Measurements from ENCODE around the gene CD200R1L. TPM values are rescaled to one million over a fixed set of nuclear protein-coding genes. Genes with fewer than 3 reads are reported as not detected.

Gene CD200R1L
- polyA plus RNA-seq, 4 donors: not detected

- H3K9me3 ChIP-seq (ENCODE audit: control insufficient read depth in 2 of 2, insufficient read depth in 1 of 2, low read depth in 1 of 2, low read length in 1 of 2): no peaks in the 10 kb centered on the region
- H3K36me3 ChIP-seq (ENCODE audit: control insufficient read depth in 3 of 3, insufficient read depth in 2 of 3, low read depth in 1 of 3, low read length in 3 of 3): no peaks in the 10 kb centered on the region
- DNase-seq (no peak), FAIRE-seq (no peak)
- no peaks in the 10 kb centered on the region for H3K27me3 ChIP-seq (ENCODE audit: control insufficient read depth in 3 of 3, insufficient read depth in 3 of 3, low read length in 3 of 3)
- H3K4me3 ChIP-seq (ENCODE audit: low read depth in 1 of 3, low read length in 3 of 3): no peak overlapping the region
- H3K4me1 ChIP-seq (ENCODE audit: control insufficient read depth in 3 of 3, insufficient read depth in 2 of 3, low read depth in 1 of 3, low read length in 2 of 3): peaks cover 0 to 3% (median 0%) of the 10 kb centered on the region in 3 donors
- no peak overlapping the region for H3K27ac ChIP-seq (ENCODE audit: low read depth in 1 of 3, low read length in 2 of 3)
These were observed 30.7 kb downstream of the CD200R1L start for GRCh38 chr3:112815981-112816380.

- DNase-seq: peak; percentile 20 to 43
- 47 to 51% (median 49%) methylated on average over 2 of the region's 2 CpGs for WGBS, 3 donors
- no peak for FAIRE-seq
These were observed 32.4 kb downstream of the CD200R1L start for GRCh38 chr3:112814266-112814665.

GRCh38 chr3:112813723-112814171 lies 32.9 kb downstream of the CD200R1L start:
- H3K9me3 ChIP-seq (ENCODE audit: control insufficient read depth in 2 of 2, insufficient read depth in 1 of 2, low read depth in 1 of 2, low read length in 1 of 2): no peaks in the 10 kb centered on the region
- no peaks in the 10 kb centered on the region for H3K27me3 ChIP-seq (ENCODE audit: control insufficient read depth in 3 of 3, insufficient read depth in 3 of 3, low read length in 3 of 3)
- peak in 1 of 2 donors; percentile 6 for DNase-seq
- peaks cover 0 to 3% (median 0%) of the 10 kb centered on the region in 3 donors for H3K4me1 ChIP-seq (ENCODE audit: control insufficient read depth in 3 of 3, insufficient read depth in 2 of 3, low read depth in 1 of 3, low read length in 2 of 3)
- WGBS, 3 donors: 20 to 28% (median 22%) methylated on average over 2 of the region's 2 CpGs
- FAIRE-seq: no peak
- H3K4me3 ChIP-seq (ENCODE audit: low read depth in 1 of 3, low read length in 3 of 3): no peak overlapping the region
- no peaks in the 10 kb centered on the region for H3K36me3 ChIP-seq (ENCODE audit: control insufficient read depth in 3 of 3, insufficient read depth in 2 of 3, low read depth in 1 of 3, low read length in 3 of 3)
- H3K27ac ChIP-seq (ENCODE audit: low read depth in 1 of 3, low read length in 2 of 3): peak overlapping the region in 1 of 3 donors; percentile 45

More at GRCh38 chr3:112814266-112814665, 32.4 kb downstream of the CD200R1L start:
- H3K4me3 ChIP-seq (ENCODE audit: low read depth in 1 of 3, low read length in 3 of 3): no peak overlapping the region
- H3K27ac ChIP-seq (ENCODE audit: low read depth in 1 of 3, low read length in 2 of 3): no peak overlapping the region
- no peaks in the 10 kb centered on the region for H3K9me3 ChIP-seq (ENCODE audit: control insufficient read depth in 2 of 2, insufficient read depth in 1 of 2, low read depth in 1 of 2, low read length in 1 of 2)
- H3K27me3 ChIP-seq (ENCODE audit: control insufficient read depth in 3 of 3, insufficient read depth in 3 of 3, low read length in 3 of 3): no peaks in the 10 kb centered on the region
- no peaks in the 10 kb centered on the region for H3K36me3 ChIP-seq (ENCODE audit: control insufficient read depth in 3 of 3, insufficient read depth in 2 of 3, low read depth in 1 of 3, low read length in 3 of 3)
- H3K4me1 ChIP-seq (ENCODE audit: control insufficient read depth in 3 of 3, insufficient read depth in 2 of 3, low read depth in 1 of 3, low read length in 2 of 3): peaks cover 0 to 3% (median 0%) of the 10 kb centered on the region in 3 donors

- peaks cover 0 to 3% (median 0%) of the 10 kb centered on the region in 3 donors for H3K4me1 ChIP-seq (ENCODE audit: control insufficient read depth in 3 of 3, insufficient read depth in 2 of 3, low read depth in 1 of 3, low read length in 2 of 3)
- WGBS, 3 donors: 55 to 74% (median 69%) methylated on average over 2 of the region's 2 CpGs
- H3K36me3 ChIP-seq (ENCODE audit: control insufficient read depth in 3 of 3, insufficient read depth in 2 of 3, low read depth in 1 of 3, low read length in 3 of 3): no peaks in the 10 kb centered on the region
- no peaks in the 10 kb centered on the region for H3K9me3 ChIP-seq (ENCODE audit: control insufficient read depth in 2 of 2, insufficient read depth in 1 of 2, low read depth in 1 of 2, low read length in 1 of 2)
- H3K27me3 ChIP-seq (ENCODE audit: control insufficient read depth in 3 of 3, insufficient read depth in 3 of 3, low read length in 3 of 3): no peaks in the 10 kb centered on the region
- peak overlapping the region in 1 of 3 donors; percentile 21 for H3K27ac ChIP-seq (ENCODE audit: low read depth in 1 of 3, low read length in 2 of 3)
- FAIRE-seq (no peak), DNase-seq (no peak)
- H3K4me3 ChIP-seq (ENCODE audit: low read depth in 1 of 3, low read length in 3 of 3): no peak overlapping the region
These were observed 33.6 kb downstream of the CD200R1L start for GRCh38 chr3:112813016-112813415.

- FAIRE-seq: no peak
- Histone ChIP-seq H3K9me3 (ENCODE audit: control insufficient read depth in 2 of 2, insufficient read depth in 1 of 2, low read depth in 1 of 2, low read length in 1 of 2) (no peaks in the 10 kb centered on the region), H3K4me1 (ENCODE audit: control insufficient read depth in 3 of 3, insufficient read depth in 2 of 3, low read depth in 1 of 3, low read length in 2 of 3) (peaks cover 0 to 3% (median 0%) of the 10 kb centered on the region in 3 donors), H3K4me3 (ENCODE audit: low read depth in 1 of 3, low read length in 3 of 3) (no peak overlapping the region), H3K27me3 (ENCODE audit: control insufficient read depth in 3 of 3, insufficient read depth in 3 of 3, low read length in 3 of 3) (no peaks in the 10 kb centered on the region), H3K36me3 (ENCODE audit: control insufficient read depth in 3 of 3, insufficient read depth in 2 of 3, low read depth in 1 of 3, low read length in 3 of 3) (no peaks in the 10 kb centered on the region), H3K27ac (ENCODE audit: low read depth in 1 of 3, low read length in 2 of 3) (peak overlapping the region in 1 of 3 donors; percentile 32)
- DNase-seq: no peak
- WGBS, 3 donors: 61 to 81% (median 73%) methylated on average over 8 of the region's 8 CpGs
These were observed 34.6 kb downstream of the CD200R1L start for GRCh38 chr3:112811917-112812660.

GRCh38 chr3:112811131-112811884 lies 35.4 kb downstream of the CD200R1L start:
- WGBS, 3 donors: 59 to 76% (median 62%) methylated on average over 4 of the region's 4 CpGs
- no peak for DNase-seq

GRCh38 chr3:112810561-112810960 lies 36.1 kb downstream of the CD200R1L start:
- no peak overlapping the region for H3K27ac ChIP-seq (ENCODE audit: low read depth in 1 of 3, low read length in 2 of 3)
- peaks cover 0 to 3% (median 0%) of the 10 kb centered on the region in 3 donors for H3K4me1 ChIP-seq (ENCODE audit: control insufficient read depth in 3 of 3, insufficient read depth in 2 of 3, low read depth in 1 of 3, low read length in 2 of 3)
- H3K36me3 ChIP-seq (ENCODE audit: control insufficient read depth in 3 of 3, insufficient read depth in 2 of 3, low read depth in 1 of 3, low read length in 3 of 3): no peaks in the 10 kb centered on the region
- FAIRE-seq (no peak), DNase-seq (no peak)
- H3K9me3 ChIP-seq (ENCODE audit: control insufficient read depth in 2 of 2, insufficient read depth in 1 of 2, low read depth in 1 of 2, low read length in 1 of 2): peaks cover 0 to under 1% of the 10 kb centered on the region in 2 donors
- H3K4me3 ChIP-seq (ENCODE audit: low read depth in 1 of 3, low read length in 3 of 3): no peak overlapping the region
- no peaks in the 10 kb centered on the region for H3K27me3 ChIP-seq (ENCODE audit: control insufficient read depth in 3 of 3, insufficient read depth in 3 of 3, low read length in 3 of 3)
- WGBS, 3 donors: 88 to 91% (median 89%) methylated on average over 3 of the region's 3 CpGs

More at GRCh38 chr3:112811131-112811884, 35.4 kb downstream of the CD200R1L start:
- H3K36me3 ChIP-seq (ENCODE audit: control insufficient read depth in 3 of 3, insufficient read depth in 2 of 3, low read depth in 1 of 3, low read length in 3 of 3): no peaks in the 10 kb centered on the region
- H3K9me3 ChIP-seq (ENCODE audit: control insufficient read depth in 2 of 2, insufficient read depth in 1 of 2, low read depth in 1 of 2, low read length in 1 of 2): no peaks in the 10 kb centered on the region
- H3K27me3 ChIP-seq (ENCODE audit: control insufficient read depth in 3 of 3, insufficient read depth in 3 of 3, low read length in 3 of 3): no peaks in the 10 kb centered on the region
- no peak overlapping the region for H3K4me3 ChIP-seq (ENCODE audit: low read depth in 1 of 3, low read length in 3 of 3)
- no peak overlapping the region for H3K27ac ChIP-seq (ENCODE audit: low read depth in 1 of 3, low read length in 2 of 3)
- H3K4me1 ChIP-seq (ENCODE audit: control insufficient read depth in 3 of 3, insufficient read depth in 2 of 3, low read depth in 1 of 3, low read length in 2 of 3): peaks cover 0 to 3% (median 0%) of the 10 kb centered on the region in 3 donors
- no peak for FAIRE-seq

GRCh38 chr3:112808136-112808535 lies 38.5 kb downstream of the CD200R1L start:
- WGBS, 3 donors: 60 to 73% (median 65%) methylated on average over 2 of the region's 2 CpGs
- H3K9me3 ChIP-seq (ENCODE audit: control insufficient read depth in 2 of 2, insufficient read depth in 1 of 2, low read depth in 1 of 2, low read length in 1 of 2): peaks cover 0 to 2% of the 10 kb centered on the region in 2 donors
- H3K27me3 ChIP-seq (ENCODE audit: control insufficient read depth in 3 of 3, insufficient read depth in 3 of 3, low read length in 3 of 3): no peaks in the 10 kb centered on the region
- H3K4me1 ChIP-seq (ENCODE audit: control insufficient read depth in 3 of 3, insufficient read depth in 2 of 3, low read depth in 1 of 3, low read length in 2 of 3): no peaks in the 10 kb centered on the region
- no peak overlapping the region for H3K4me3 ChIP-seq (ENCODE audit: low read depth in 1 of 3, low read length in 3 of 3)
- no peak for FAIRE-seq
- no peaks in the 10 kb centered on the region for H3K36me3 ChIP-seq (ENCODE audit: control insufficient read depth in 3 of 3, insufficient read depth in 2 of 3, low read depth in 1 of 3, low read length in 3 of 3)
- no peak for DNase-seq
- no peak overlapping the region for H3K27ac ChIP-seq (ENCODE audit: low read depth in 1 of 3, low read length in 2 of 3)
